GM10847 (cell line): ENCODE data around the gene ADAMTSL5.

Experiments
- POLR2A ChIP-seq: IDR thresholded peaks from 2 replicates; pipeline ENCODE4 v1.6.1; 2011; ENCODE audit not compliant: insufficient read length; ENCODE audit errors: extremely low read depth

Gene ADAMTSL5

DNA sequence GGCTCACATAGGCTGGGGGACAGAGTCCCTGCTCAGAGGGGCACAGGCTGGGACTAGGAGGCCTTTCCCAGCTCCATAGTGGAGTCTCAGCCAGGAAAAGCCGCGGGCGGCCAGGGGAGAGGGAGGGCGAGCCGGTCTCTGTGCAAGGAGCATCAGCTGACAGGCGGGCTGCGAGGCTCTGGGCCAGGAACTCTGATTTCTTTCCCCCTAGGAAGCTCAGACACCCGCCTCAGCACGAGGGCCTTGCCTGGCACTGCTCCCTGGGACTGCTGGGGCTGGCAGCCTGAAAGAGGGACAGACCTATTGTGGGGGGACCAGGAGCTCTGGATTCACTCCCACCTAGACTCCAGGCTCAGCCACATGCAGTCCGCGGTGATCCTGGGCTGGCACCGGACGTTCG is 8.8 kb upstream of the ADAMTSL5 start:
- TF ChIP-seq POLR2A = no peak

GRCh38 chr19:1520203-1520780 is 7.5 kb upstream of the ADAMTSL5 start:
- no peak for TF ChIP-seq POLR2A

DNA sequence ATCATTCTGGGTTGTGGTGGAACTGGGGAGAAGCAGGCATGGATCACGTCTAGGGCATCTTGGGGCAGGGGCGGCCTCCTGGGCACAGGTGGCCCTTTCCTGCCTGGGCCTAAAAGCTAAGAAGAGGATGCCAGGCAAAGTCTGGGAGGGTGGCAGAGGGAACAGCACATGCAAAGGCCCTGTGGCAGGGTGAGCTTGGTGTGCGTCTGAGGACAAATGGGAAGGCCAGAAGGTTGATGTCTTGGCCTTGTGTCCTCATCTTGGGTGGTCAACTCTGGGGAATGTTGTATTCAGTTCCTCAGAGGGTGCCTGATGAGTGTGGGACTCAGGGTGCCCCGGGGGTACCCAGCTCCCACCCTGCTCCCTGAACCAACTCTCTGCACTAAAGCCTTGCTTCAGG is 5.7 kb upstream of the ADAMTSL5 start:
- TF ChIP-seq POLR2A = no peak

DNA sequence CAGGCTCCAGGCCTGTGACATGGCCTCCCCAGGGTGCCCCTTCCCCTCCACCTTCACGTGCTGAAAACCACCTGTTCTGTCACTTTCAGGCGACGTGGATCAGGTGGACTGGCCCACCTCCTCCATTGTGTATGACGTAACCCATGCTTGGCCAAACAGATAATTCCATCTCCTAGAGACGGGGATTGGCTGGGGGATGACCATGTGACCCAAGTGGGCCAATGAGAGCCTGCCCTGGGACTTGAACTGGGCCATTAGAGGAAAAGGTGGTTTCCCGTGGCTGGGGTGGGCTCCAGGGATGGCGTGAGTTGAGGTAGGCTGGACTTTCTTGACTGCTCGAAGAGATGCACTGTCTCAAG is 3.6 kb upstream of the ADAMTSL5 start:
- no peak for TF ChIP-seq POLR2A

- TF ChIP-seq POLR2A = no peak
Measured at GRCh38 chr19:1514986-1515721, 2.3 kb upstream of the ADAMTSL5 start.

- no peak for TF ChIP-seq POLR2A
Measured at GRCh38 chr19:1514295-1514661, 1.5 kb upstream of the ADAMTSL5 start.

DNA sequence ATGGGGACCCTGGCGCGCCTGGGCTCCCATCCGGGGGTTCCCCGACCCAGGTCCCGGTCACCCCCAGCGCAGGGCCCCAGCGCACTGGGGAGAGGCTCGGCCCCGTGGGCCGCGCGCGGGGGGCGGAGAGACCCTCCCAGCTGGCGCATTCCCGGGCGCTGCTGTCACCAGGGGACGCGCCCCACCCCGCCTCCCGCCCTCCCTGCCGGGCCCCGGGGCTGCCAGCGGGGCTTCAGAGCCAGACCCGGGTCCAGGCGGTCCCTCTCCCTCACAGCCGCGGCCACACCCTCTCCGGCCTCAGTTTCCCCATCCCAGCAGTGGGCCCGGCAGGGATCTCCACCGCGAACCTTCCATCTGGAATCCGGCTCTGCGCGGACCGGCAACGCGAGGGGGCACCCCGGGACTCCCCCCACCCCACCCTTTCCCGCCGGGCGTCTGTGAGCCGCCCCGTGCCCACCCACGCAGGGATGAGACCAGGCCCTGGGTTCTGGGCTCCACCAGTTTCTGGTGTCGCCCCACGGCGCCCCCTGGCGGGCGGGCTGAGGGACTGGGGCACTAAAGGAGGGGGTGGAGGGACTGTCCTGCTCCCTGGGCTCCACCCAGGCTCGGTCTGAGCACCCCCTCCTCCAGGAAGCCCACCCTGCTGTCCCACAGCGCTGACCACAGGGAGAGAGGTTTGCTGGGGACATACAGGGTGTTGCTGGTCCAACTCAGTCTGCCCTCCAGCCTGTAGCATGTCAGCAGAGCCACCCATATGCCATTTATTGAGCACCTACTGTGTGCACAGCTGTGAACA is 878 bp upstream of the ADAMTSL5 start:
- TF ChIP-seq POLR2A = no peak

- no peak for TF ChIP-seq POLR2A
Measured at GRCh38 chr19:1511318-1512317, 1.2 kb downstream of the ADAMTSL5 start.

DNA sequence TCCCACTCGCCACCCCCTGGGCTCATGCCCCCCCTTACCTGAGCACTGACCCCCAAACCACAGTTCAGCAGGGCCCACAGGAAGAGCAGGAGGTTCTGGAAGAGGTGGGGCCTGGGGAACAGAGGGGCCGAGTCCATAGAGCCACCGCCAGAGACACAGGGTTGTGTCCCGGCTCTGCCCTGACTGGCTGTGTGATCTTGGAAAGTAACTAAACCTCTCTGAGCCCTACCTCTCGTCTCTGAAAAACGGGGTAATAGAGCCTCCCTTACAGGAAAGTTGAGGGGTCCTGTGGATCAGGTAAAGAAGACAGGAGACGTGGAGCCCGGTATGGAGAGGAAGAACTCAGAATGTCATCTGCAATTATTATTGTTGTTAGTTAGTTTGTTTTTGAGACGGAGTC is 2.0 kb downstream of the ADAMTSL5 start:
- TF ChIP-seq POLR2A = no peak

- no peak for TF ChIP-seq POLR2A
Measured at GRCh38 chr19:1510442-1510806, 2.4 kb downstream of the ADAMTSL5 start.

DNA sequence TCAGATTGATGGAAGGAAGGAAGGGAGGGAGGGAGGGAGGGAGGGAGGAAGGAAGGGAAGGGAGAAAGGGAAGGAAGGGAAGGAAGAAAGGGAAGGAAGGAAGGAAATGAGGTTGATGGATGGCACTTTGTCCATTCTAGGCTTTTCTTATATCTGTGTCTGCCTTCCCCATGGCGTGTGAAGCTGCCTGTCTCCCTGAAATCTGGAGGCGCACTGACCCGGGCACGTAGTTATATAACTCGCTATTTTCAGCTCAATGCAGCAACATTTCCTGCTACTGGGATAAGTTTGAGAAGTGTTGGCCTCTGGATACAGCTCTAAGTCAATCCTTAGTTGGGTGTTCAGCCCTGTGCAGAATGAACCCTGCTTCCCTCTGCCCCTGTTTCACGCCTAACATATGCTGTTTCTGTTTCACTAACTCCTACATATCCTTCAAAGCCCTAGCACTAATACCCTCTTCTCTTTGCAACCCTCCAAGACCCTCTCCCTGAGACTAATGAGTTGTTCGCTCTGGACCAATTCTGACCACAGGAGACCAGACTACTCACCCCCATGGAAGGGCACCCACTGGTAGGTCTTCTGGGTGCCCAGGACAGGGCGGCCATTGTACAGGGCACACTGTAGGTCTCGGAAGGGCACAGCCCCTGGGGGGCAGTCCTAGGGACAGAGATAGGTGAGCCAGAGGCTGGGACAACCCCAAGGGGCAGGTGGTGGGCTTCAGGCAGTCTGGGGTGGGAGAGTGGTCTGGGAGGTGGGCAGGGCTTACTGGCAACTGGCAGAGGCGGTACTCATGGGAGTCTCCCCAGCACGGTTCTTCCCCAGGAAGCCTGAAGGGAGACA is 3.0 kb downstream of the ADAMTSL5 start:
- no peak for TF ChIP-seq POLR2A

GRCh38 chr19:1508507-1508856 is 4.3 kb downstream of the ADAMTSL5 start:
- TF ChIP-seq POLR2A = no peak

DNA sequence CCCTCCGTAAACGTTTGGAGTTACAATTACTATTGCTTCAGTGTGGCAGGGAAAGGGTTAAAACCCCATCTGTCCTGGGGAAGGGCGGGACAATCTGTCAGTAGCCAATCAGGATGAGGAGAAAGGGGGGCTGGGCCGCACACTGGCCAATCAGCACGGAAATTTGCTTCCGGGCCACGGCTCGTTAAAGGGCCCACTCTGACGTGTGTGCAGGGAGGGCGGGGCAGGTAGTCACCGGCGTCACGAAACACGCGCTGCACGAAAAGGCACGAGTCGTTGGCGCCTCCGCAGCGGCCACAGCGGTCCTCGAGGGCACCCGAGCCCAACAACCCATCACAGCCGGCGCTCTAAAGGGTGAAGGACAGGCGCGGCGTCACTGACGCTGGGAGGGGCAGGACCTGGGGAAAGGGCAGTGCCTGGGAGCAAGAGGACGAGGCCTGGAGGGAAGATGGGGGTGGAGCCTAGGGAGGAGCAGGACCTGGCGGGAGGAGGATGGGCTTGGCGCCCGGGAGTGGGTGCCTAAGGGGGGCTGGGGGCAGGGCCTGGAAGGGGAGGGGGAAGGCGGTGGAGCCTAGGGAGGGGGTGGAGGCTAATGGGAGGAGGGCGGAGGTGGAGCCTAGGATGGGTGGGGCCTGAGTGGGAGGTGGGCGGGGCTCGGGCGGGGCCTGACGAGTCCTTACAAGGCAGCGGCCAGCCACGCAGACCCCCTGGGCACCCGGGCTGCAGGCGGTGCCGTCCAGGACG is 4.9 kb downstream of the ADAMTSL5 start:
- no peak for TF ChIP-seq POLR2A

DNA sequence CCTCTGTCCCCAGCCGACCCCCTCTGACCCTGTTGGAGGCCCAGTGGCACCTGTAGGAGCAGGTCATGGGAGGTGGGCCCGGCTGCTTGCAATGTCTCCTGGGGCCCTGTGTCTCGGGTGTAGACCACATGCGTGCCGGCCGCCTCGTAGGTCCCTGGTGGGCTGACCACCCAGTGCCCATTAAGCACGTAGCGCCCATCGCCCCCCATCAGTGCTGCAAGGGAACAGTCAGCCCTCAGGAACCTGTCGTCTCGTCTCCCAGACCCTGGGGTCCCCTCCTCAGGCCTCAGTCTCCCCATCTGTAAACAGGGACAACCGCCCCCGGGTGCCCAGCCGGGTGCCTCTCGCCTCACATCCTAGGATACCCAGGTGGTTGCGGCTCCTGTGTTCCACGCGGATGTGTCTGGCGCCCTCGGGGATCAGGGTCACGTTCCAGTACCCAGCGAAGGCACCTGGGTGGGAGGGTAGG is 5.6 kb downstream of the ADAMTSL5 start:
- TF ChIP-seq POLR2A = no peak
